Measurements from ENCODE around the gene SKIL.

GRCh38 chr3:170363471-170363994 is 6.0 kb downstream of the SKIL start:
- TF ChIP-seq CTCF (conservative IDR thresholded peaks at IDR 0.05; ENCODE audit: low read length) (no peak), EZH2phosphoT487 (IDR thresholded peaks at IDR 0.05; ENCODE audit: borderline replicate concordance) (no peak)

All from Loucy (cell line).